ENCODE data around the gene CEP350.
A peak's percentile ranks its signal among the peaks of the same experiment; 100 is the strongest.

GRCh38 chr1:179953974-179954492 lies 577 bp upstream of the CEP350 start:
- TF ChIP-seq CTCF (IDR thresholded peaks at IDR 0.05 in 2 of 3, conservative IDR thresholded peaks at IDR 0.05 in 1 of 3; ENCODE audit: borderline replicate concordance in 1 of 3, insufficient read depth in 1 of 3, low read depth in 2 of 3, low read length in 2 of 3) (no peak), REST (IDR thresholded peaks at IDR 0.05; ENCODE audit: low read depth) (no peak), ZBTB33 (IDR thresholded peaks at IDR 0.05; ENCODE audit: extremely low read depth, insufficient replicate concordance, low read length) (no peak), POLR2A (IDR thresholded peaks at IDR 0.05; ENCODE audit: borderline replicate concordance, extremely low read depth, insufficient read depth, insufficient read length) (peak; percentile 39), JUND (IDR thresholded peaks at IDR 0.05) (no peak), YY1 (IDR thresholded peaks at IDR 0.05; ENCODE audit: extremely low read depth, insufficient replicate concordance, low read depth, low read length) (no peak), EZH2 (IDR thresholded peaks at IDR 0.05) (no peak), POLR2AphosphoS5 (IDR thresholded peaks at IDR 0.05; ENCODE audit: low read depth, low read length) (no peak), MAX (IDR thresholded peaks at IDR 0.05) (no peak), EZH2phosphoT487 (IDR thresholded peaks at IDR 0.05; ENCODE audit: borderline replicate concordance) (no peak), ATF3 (IDR thresholded peaks at IDR 0.05) (no peak)

Data from HCT116 (cell line).